Endothelial cell of umbilical vein (primary cell): ENCODE measurements around the gene CNTNAP2. TPM values are rescaled to one million over a fixed set of nuclear protein-coding genes. Genes with fewer than 3 reads are reported as not detected.

Experiments used
- BruUV-seq: library from RNA; stranded (reverse); fragments of 400-500 nt; replicated peaks from 2 replicates; lab custom pipeline; 2021; lab: Mats Ljungman, UMichigan
- CTCF ChIA-PET: fragments of 300-600, 350-600 bp; sonication (Branson Sonifier 250); formaldehyde crosslinking; loops from one replicate; lab custom pipeline; 2021; ENCODE audit warnings: antibody characterized with exemption, inconsistent platforms; lab: Charles Lee
- POLR2A ChIA-PET: fragments of 300-600, 350-600 bp; sonication (Branson Sonifier 250); formaldehyde crosslinking; loops from one replicate; lab custom pipeline; 2021; ENCODE audit warnings: antibody characterized with exemption, inconsistent platforms; lab: Charles Lee
- DNase-seq: peaks from one replicate; pipeline ENCODE4 v3.0.0-alpha.2; 2011; ENCODE audit warnings: low read depth, low spot score
- FAIRE-seq: peaks from 2 replicates; lab custom pipeline; 2011; peaks lifted over from hg19 to GRCh38; lab: Jason Lieb, UNC
- H2AFZ ChIP-seq: 2 replicates; pipeline ENCODE4 v1.6.0; 2012; ENCODE audit warnings: low read depth, low read length, control low read depth, inconsistent platforms
- H3K27ac ChIP-seq: 2 replicates; pipeline ENCODE4 v1.5.1; 2011; ENCODE audit warnings: low read depth, mild to moderate bottlenecking, control low read depth, low read length, moderate library complexity; ENCODE audit not compliant: insufficient read depth
- H3K27me3 ChIP-seq, 2 experiments: 2 replicates each; pipeline versions ENCODE4 v1.6.0 to v1.6.1; 2011; ENCODE audit warnings: low read length in 2 of 2, mixed read lengths in 1 of 2; ENCODE audit not compliant: control insufficient read depth in 2 of 2, insufficient read depth in 2 of 2
- H3K36me3 ChIP-seq, 2 experiments: 2 replicates in 1 of 2; 3 replicates in 1 of 2; pipeline ENCODE4 v1.5.1; 2011; ENCODE audit warnings: low read length in 2 of 2, mild to moderate bottlenecking in 1 of 2, moderate library complexity in 1 of 2; ENCODE audit not compliant: control insufficient read depth in 2 of 2, insufficient read depth in 2 of 2; ENCODE audit errors: extremely low read depth in 1 of 2
- H3K4me1 ChIP-seq: 3 replicates; pipeline ENCODE4 v1.5.1; 2011; ENCODE audit warnings: mild to moderate bottlenecking, low read length; ENCODE audit not compliant: control insufficient read depth, insufficient read depth; ENCODE audit errors: extremely low read depth
- H3K4me2 ChIP-seq: 2 replicates; pipeline ENCODE4 v1.6.1; 2011; ENCODE audit warnings: low read length, control low read depth, mixed read lengths; ENCODE audit not compliant: insufficient read depth
- H3K4me3 ChIP-seq, 3 experiments: fragments of 200-600 bp in 1 of 3; sonication (generic), shearing (Covaris generic) in 1 of 3; replicated peaks in 1 of 3; 2 replicates each; pipeline ENCODE4 v1.5.1; 2011 to 2016; ENCODE audit warnings: control low read depth in 3 of 3, low read length in 3 of 3, mild to moderate bottlenecking in 2 of 3, inconsistent platforms in 1 of 3, low read depth in 1 of 3, moderate library complexity in 1 of 3; ENCODE audit not compliant: insufficient read depth in 1 of 3
- H3K79me2 ChIP-seq: 2 replicates; pipeline ENCODE4 v1.6.0; 2012; ENCODE audit warnings: low read length, inconsistent platforms; ENCODE audit not compliant: control insufficient read depth, insufficient read depth
- H3K9ac ChIP-seq: replicated peaks from 2 replicates; pipeline ENCODE3; 2011; ENCODE audit warnings: low read length, control low read depth; ENCODE audit not compliant: insufficient read depth; ENCODE audit errors: extremely low read depth
- H3K9me1 ChIP-seq: replicated peaks from 3 replicates; pipeline ENCODE4 v1.6.0; 2011; ENCODE audit warnings: mild to moderate bottlenecking, low read length; ENCODE audit not compliant: control insufficient read depth, insufficient read depth; ENCODE audit errors: extremely low read depth
- H3K9me3 ChIP-seq: replicated peaks from 2 replicates; pipeline ENCODE4 v1.5.1; 2012; ENCODE audit warnings: low read length, inconsistent platforms; ENCODE audit not compliant: control insufficient read depth, insufficient read depth
- H4K20me1 ChIP-seq: replicated peaks from 2 replicates; pipeline ENCODE3; 2011; ENCODE audit warnings: mild to moderate bottlenecking, low read length; ENCODE audit not compliant: control insufficient read depth, insufficient read depth; ENCODE audit errors: extremely low read depth
- EZH2 ChIP-seq: IDR thresholded peaks from 2 replicates; pipeline ENCODE4 v1.6.1; 2012; ENCODE audit warnings: borderline replicate concordance, low read depth, mild to moderate bottlenecking, moderate library complexity, low read length, inconsistent platforms; ENCODE audit not compliant: severe bottlenecking
- FOS ChIP-seq: IDR thresholded peaks from 2 replicates; pipeline ENCODE4 v1.6.1; 2011; ENCODE audit warnings: mild to moderate bottlenecking, low read length, moderate library complexity, borderline replicate concordance; ENCODE audit not compliant: insufficient read depth
- GATA2 ChIP-seq: IDR thresholded peaks from 2 replicates; pipeline ENCODE4 v1.7.0; 2011; ENCODE audit warnings: low read depth, mild to moderate bottlenecking, moderate library complexity, mixed read lengths, low read length; ENCODE audit not compliant: insufficient read length, insufficient read depth
- JUN ChIP-seq: IDR thresholded peaks from 2 replicates; pipeline ENCODE4 v1.6.1; 2011; ENCODE audit warnings: borderline replicate concordance, low read depth; ENCODE audit not compliant: insufficient read length, insufficient read depth
- MYC ChIP-seq: IDR thresholded peaks from one replicate; pipeline ENCODE4 v1.6.1; 2011; ENCODE audit warnings: mild to moderate bottlenecking, low read depth, low read length
- POLR2A ChIP-seq: IDR thresholded peaks from 2 replicates; pipeline ENCODE4 v1.6.1; 2012; ENCODE audit warnings: low read depth, mild to moderate bottlenecking, control low read depth, low read length
- dilution Hi-C: fragments of 300-500 bp; cut with MboI; formaldehyde crosslinking; loops from one replicate; pipeline ENCODE4 v1.15.0; 2019; ENCODE audit warnings: low sequenced_read_pairs; ENCODE audit not compliant: extremely low pct_ligation_motif_present
- intact Hi-C: fragments of 100-400 bp; cut with micrococcal nuclease; formaldehyde crosslinking; loops from one replicate; pipeline ENCODE4 v1.10.0; 2022
- polyA plus RNA-seq, 4 experiments: library from polyadenylated mRNA; depleted of rRNA in 3 of 4; stranded (reverse) in 3 of 4; unstranded in 1 of 4; fragments of >200 nt; gene quantifications; 2 replicates each; pipeline versions ENCODE4 v1.2.1 to v1.2.3, GENCODE V29; 2011 to 2012; ENCODE audit warnings: missing spikeins in 1 of 4
- total RNA-seq: library from RNA; stranded (reverse); gene quantifications from 2 replicates; pipeline ENCODE4 v1.2.3, GENCODE V29; 2021

The CNTNAP2 gene
- total and polyA plus RNA-seq, 2 donors (not counting 3 experiments of a cell fraction or from before 2014, with no cell fraction given) = not detected

DNA sequence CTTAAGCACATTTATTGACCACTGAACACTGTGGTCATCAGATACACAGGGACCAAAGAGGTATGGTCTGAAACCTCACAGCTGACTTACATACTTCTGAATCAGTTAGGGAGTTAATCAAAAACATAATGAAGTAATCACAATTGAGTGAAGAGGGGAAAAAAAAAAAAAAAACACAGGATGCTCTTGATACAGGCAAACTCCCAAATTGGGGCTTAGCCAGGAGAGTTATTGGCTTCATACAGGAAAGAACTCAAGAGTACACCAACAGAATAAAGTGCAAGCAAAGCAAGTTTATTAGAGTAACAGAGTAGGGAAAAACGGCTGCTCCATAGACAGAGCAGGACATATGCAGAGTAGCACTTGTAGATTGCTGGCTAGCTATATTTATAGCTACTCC is 917.0 kb downstream of the CNTNAP2 start:
- no peaks in the 10 kb centered on the region for H3K79me2 ChIP-seq
- H3K9me1 ChIP-seq = no peaks in the 10 kb centered on the region
- FAIRE-seq (no peak), DNase-seq (no peak)
- CTCF ChIA-PET = no interaction called here
- no peaks in the 10 kb centered on the region for H3K36me3 ChIP-seq
- dilution Hi-C loops (no loop called here), intact Hi-C loops (no loop called here)
- H3K9me3 ChIP-seq = peaks cover 3% of the 10 kb centered on the region
- no peaks in the 10 kb centered on the region for H4K20me1 ChIP-seq
- H3K4me1 ChIP-seq = no peaks in the 10 kb centered on the region
- H3K27me3 ChIP-seq = no peaks in the 10 kb centered on the region
- no peak overlapping the region for H3K4me2 ChIP-seq
- no peak overlapping the region for H2AFZ ChIP-seq
- H3K9ac ChIP-seq = no peak overlapping the region
- no peak overlapping the region for H3K4me3 ChIP-seq
- no peak for TF ChIP-seq MYC
- TF ChIP-seq EZH2 = no peak
- TF ChIP-seq JUN = no peak
- TF ChIP-seq FOS = no peak
- no peak overlapping the region for H3K27ac ChIP-seq
- POLR2A ChIA-PET = no interaction called here
- no TSS peak for BruUV-seq

GRCh38 chr7:147041438-147041837 is 924.8 kb downstream of the CNTNAP2 start:
- DNase-seq = no peak
- dilution Hi-C loops = no loop called here
- no peaks in the 10 kb centered on the region for H3K9me1 ChIP-seq
- no peak overlapping the region for H3K4me3 ChIP-seq
- BruUV-seq = no TSS peak
- ChIA-PET POLR2A (no interaction called here), CTCF (no interaction called here)
- H3K27ac ChIP-seq = no peak overlapping the region
- H3K79me2 ChIP-seq = no peaks in the 10 kb centered on the region
- TF ChIP-seq FOS = no peak
- TF ChIP-seq GATA2 = no peak
- no peak for TF ChIP-seq MYC
- TF ChIP-seq JUN = no peak
- no peak for TF ChIP-seq POLR2A
- no peaks in the 10 kb centered on the region for H3K27me3 ChIP-seq
- FAIRE-seq = no peak
- H2AFZ ChIP-seq = no peak overlapping the region
- no peak overlapping the region for H3K9ac ChIP-seq
- H3K9me3 ChIP-seq = peaks cover 5% of the 10 kb centered on the region
- no peaks in the 10 kb centered on the region for H4K20me1 ChIP-seq
- no peak overlapping the region for H3K4me2 ChIP-seq
- no peaks in the 10 kb centered on the region for H3K4me1 ChIP-seq
- intact Hi-C loops = no loop called here
- H3K36me3 ChIP-seq = no peaks in the 10 kb centered on the region
